HepG2 (cell line): ENCODE measurements around the gene SLC41A1. TPM values are rescaled to one million over a fixed set of nuclear protein-coding genes. Genes with fewer than 3 reads are reported as not detected.

Experiments
- ATAC-seq: fragments of 200-7000 bp; cut with Tn5 transposase; 3 replicates; pipeline ENCODE4 v1.9.1; 2020; ENCODE audit warnings: mild to moderate bottlenecking, moderate library complexity
- BruUV-seq: library from RNA; stranded (reverse); fragments of 400-500 nt; replicated peaks from 2 replicates; lab custom pipeline; 2021; lab: Mats Ljungman, UMichigan
- CTCF ChIA-PET: fragments of 300-600 bp; formaldehyde crosslinking; extraction: SDS; loops from one replicate; lab custom pipeline; 2021; ENCODE audit warnings: low total read pairs, inconsistent platforms, low intra/inter-chr PET ratio; lab: Yijun Ruan, JAX
- POLR2A ChIA-PET: fragments of 350-600 bp; sonication (Branson Sonifier 250); formaldehyde crosslinking; loops from one replicate; lab custom pipeline; 2020; ENCODE audit warnings: antibody characterized with exemption, inconsistent platforms; lab: Yijun Ruan, JAX
- DNase-seq: peaks from one replicate; pipeline ENCODE4 v3.0.0-alpha.2; 2015; ENCODE audit warnings: low spot score
- FAIRE-seq: peaks from 3 replicates; lab custom pipeline; 2011; peaks lifted over from hg19 to GRCh38; lab: Jason Lieb, UNC
- H2AFZ ChIP-seq: one replicate; pipeline ENCODE4 v1.6.1; 2011; ENCODE audit warnings: low read length, inconsistent platforms
- H3K27ac ChIP-seq: fragments of 300-600 bp; 3 replicates; pipeline ENCODE4 v1.8.0; 2011; ENCODE audit warnings: mixed run types, mild to moderate bottlenecking, mixed read lengths, low read length, inconsistent platforms; ENCODE audit not compliant: insufficient read depth; ENCODE audit errors: extremely low read length
- H3K27me3 ChIP-seq, 2 experiments: fragments of 200-600 bp in 1 of 2; 2 replicates in 1 of 2; 3 replicates in 1 of 2; pipeline versions ENCODE4 v1.6.0 to v1.8.0; 2011; ENCODE audit warnings: low read length in 2 of 2, mild to moderate bottlenecking in 2 of 2, moderate library complexity in 2 of 2, inconsistent platforms in 1 of 2; ENCODE audit not compliant: insufficient read depth in 2 of 2, control insufficient read depth in 1 of 2
- H3K36me3 ChIP-seq, 2 experiments: fragments of 200-600 bp in 1 of 2; replicated peaks in 1 of 2; 2 replicates in 1 of 2; 3 replicates in 1 of 2; pipeline versions ENCODE4 v1.5.1 to v1.8.0; 2011; ENCODE audit warnings: low read length in 2 of 2, inconsistent platforms in 1 of 2; ENCODE audit not compliant: insufficient read depth in 2 of 2, control insufficient read depth in 1 of 2
- H3K4me1 ChIP-seq: 2 replicates; pipeline ENCODE4 v1.5.1; 2012; ENCODE audit warnings: low read length, inconsistent platforms; ENCODE audit not compliant: insufficient read depth
- H3K4me2 ChIP-seq: 2 replicates; pipeline ENCODE4 v1.6.0; 2011; ENCODE audit warnings: low read depth, low read length, inconsistent platforms
- H3K4me3 ChIP-seq, 3 experiments: fragments of 200-600 bp in 1 of 3; sonication (generic), shearing (Covaris generic) in 1 of 3; replicated peaks in 1 of 3; 2 replicates each; pipeline ENCODE4 v1.5.1; 2011 to 2016; ENCODE audit warnings: low read length in 3 of 3, inconsistent platforms in 2 of 3, low read depth in 2 of 3, mild to moderate bottlenecking in 2 of 3, control low read depth in 1 of 3, mixed read lengths in 1 of 3; ENCODE audit not compliant: insufficient read depth in 1 of 3
- H3K79me2 ChIP-seq: one replicate; pipeline ENCODE4 v1.6.1; 2011; ENCODE audit warnings: low read length, inconsistent platforms; ENCODE audit not compliant: insufficient read depth
- H3K9ac ChIP-seq: 2 replicates; pipeline ENCODE4 v1.6.0; 2011; ENCODE audit warnings: mild to moderate bottlenecking, low read depth, low read length, inconsistent platforms; ENCODE audit not compliant: insufficient read depth
- H3K9me3 ChIP-seq: 2 replicates; pipeline ENCODE4 v1.5.1; 2012; ENCODE audit warnings: mild to moderate bottlenecking, low read length
- H4K20me1 ChIP-seq: 2 replicates; pipeline ENCODE4 v1.6.0; 2011; ENCODE audit warnings: inconsistent platforms, mild to moderate bottlenecking, low read length, moderate library complexity; ENCODE audit not compliant: insufficient read depth
- KLF13 ChIP-seq: sonication (generic); formaldehyde crosslinking; IDR thresholded peaks from 2 replicates; pipeline ENCODE4 v1.4.0; 2020; ENCODE audit warnings: mild to moderate bottlenecking, missing genetic modification reagents
- PHF21A ChIP-seq: sonication (generic); formaldehyde crosslinking; IDR thresholded peaks from 2 replicates; pipeline ENCODE4 v1.5.0; 2020; ENCODE audit warnings: mild to moderate bottlenecking, missing genetic modification reagents
- POLR2G ChIP-seq: fragments of 200-400 bp; formaldehyde crosslinking; IDR thresholded peaks from 2 replicates; pipeline ENCODE4 v1.6.1; 2018; ENCODE audit warnings: mild to moderate bottlenecking, low read depth, low read length, moderate library complexity
- SALL1 ChIP-seq: sonication (generic); formaldehyde crosslinking; IDR thresholded peaks from 2 replicates; pipeline ENCODE4 v1.8.0; 2022; ENCODE audit warnings: mild to moderate bottlenecking, missing genetic modification reagents
- TMF1 ChIP-seq: sonication (generic); formaldehyde crosslinking; IDR thresholded peaks from 2 replicates; pipeline ENCODE4 v1.8.1; 2022; ENCODE audit warnings: low read depth, missing genetic modification reagents
- ZBTB14 ChIP-seq: sonication (generic); formaldehyde crosslinking; IDR thresholded peaks from 2 replicates; pipeline ENCODE4 v1.4.0; 2020; ENCODE audit warnings: missing genetic modification reagents
- ZBTB21 ChIP-seq: sonication (generic); formaldehyde crosslinking; IDR thresholded peaks from 2 replicates; pipeline ENCODE4 v1.4.0; 2020; ENCODE audit warnings: missing genetic modification reagents
- ZNF205 ChIP-seq: IDR thresholded peaks from 2 replicates; pipeline ENCODE4 v1.6.1; 2018; ENCODE audit warnings: missing biosample characterization, missing genetic modification reagents
- ZNF776 ChIP-seq: sonication (generic); formaldehyde crosslinking; IDR thresholded peaks from 2 replicates; pipeline ENCODE4 v1.4.0; 2020; ENCODE audit warnings: mild to moderate bottlenecking, missing genetic modification reagents
- WGBS: methylation state at CpG from one replicate; pipeline ENCODE4 v1.1.6; 2017; ENCODE audit warnings: low lambda C conversion rate; 5-methylcytosine and 5-hydroxymethylcytosine counted together
- in situ Hi-C: cut with HindIII; loops from 2 replicates; pipeline ENCODE4 v1.10.0; 2017; ENCODE audit warnings: low pct_unique_long_range_greater_than_20kb; ENCODE audit not compliant: extremely low pct_ligation_motif_present
- intact Hi-C: fragments of 100-400 bp; cut with micrococcal nuclease; formaldehyde crosslinking; loops from one replicate; pipeline ENCODE4 v1.10.0; 2022; ENCODE audit not compliant: unreplicated experiment
- polyA plus RNA-seq, 8 experiments: library from polyadenylated mRNA; depleted of rRNA in 3 of 8; stranded (reverse) in 7 of 8; unstranded in 1 of 8; fragments of >200 nt; fragmentation: Illumina TruSeq in 4 of 8; extraction: Trizol in 4 of 8; gene quantifications; 2 replicates each; pipeline versions ENCODE4 v1.2.1 to v1.2.3, GENCODE V29; 2011 to 2016; ENCODE audit warnings: low read depth in 4 of 8, missing spikeins in 1 of 8, mixed read lengths in 1 of 8; ENCODE audit not compliant: insufficient read depth in 1 of 8
- total RNA-seq, 5 experiments: library from RNA; depleted of rRNA; stranded (reverse); fragments of >200 nt; fragmentation: Illumina TruSeq; extraction: Trizol; gene quantifications; 2 replicates each; pipeline ENCODE4 v1.2.3, GENCODE V29; 2016; ENCODE audit warnings: low read depth in 1 of 5

The SLC41A1 gene
- total and polyA plus RNA-seq, 2 of the 13 experiments (the other 11 are each of a cell fraction or from before 2014, with no cell fraction given) = 2.2 to 4.6 TPM

GRCh38 chr1:205813755-205814058 is 709 bp upstream of the SLC41A1 start (continued):
- no peak for TF ChIP-seq ZBTB14 (CRISPR knock-in tag)

- FAIRE-seq (no peak), DNase-seq (no peak), ATAC-seq (peak; percentile 62)
- Histone ChIP-seq H3K4me3 (peak overlapping the region; percentile 59 to 80 (median 76)), H3K27ac (no peak overlapping the region), H3K27me3 (peaks cover 1 to 23% of the 10 kb centered on the region in 2 experiments; a peak in 3 of 5 replicates), H2AFZ (no peak overlapping the region), H3K9me3 (no peaks in the 10 kb centered on the region), H3K4me2 (peak overlapping the region; percentile 92), H3K4me1 (peaks cover 24% of the 10 kb centered on the region), H4K20me1 (no peaks in the 10 kb centered on the region), H3K79me2 (no peaks in the 10 kb centered on the region), H3K36me3 (no peaks in the 10 kb centered on the region), H3K9ac (peak overlapping the region; percentile 51; the same call in 1 of the 2 replicates)
- BruUV-seq = no TSS peak
- CTCF ChIA-PET = no interaction called here
- intact Hi-C loops = no loop called here
- POLR2A ChIA-PET = no interaction called here
- 3% methylated on average over 9 of the region's 16 CpGs for WGBS
- TF ChIP-seq ZNF776 (no peak), ZBTB21 (CRISPR knock-in tag) (no peak), ZNF205 (CRISPR knock-in tag) (no peak), POLR2G (no peak), PHF21A (CRISPR knock-in tag) (no peak), SALL1 (peak; percentile 6; the same call in 1 of the 2 replicates), TMF1 (CRISPR knock-in tag) (no peak), KLF13 (CRISPR knock-in tag) (no peak)
- in situ Hi-C loops = no loop called here
Measured at GRCh38 chr1:205812271-205812877, 624 bp downstream of the SLC41A1 start.
